Mononuclear cell (primary cell): ENCODE data around the gene ADCYAP1. TPM values are rescaled to one million over a fixed set of nuclear protein-coding genes. Genes with fewer than 3 reads are reported as not detected.
"Not testable (repeated sequence)": the region's sequence is repeated elsewhere in the genome, so short reads cannot be mapped to it uniquely, and the experiment has no call there.

Experiments
- H3K27me3 ChIP-seq: 2 replicates; pipeline ENCODE4 v1.6.0; 2011; ENCODE audit warnings: low read length, control low read depth; ENCODE audit not compliant: insufficient read depth
- H3K4me1 ChIP-seq: 2 replicates; pipeline ENCODE4 v1.5.1; 2011; ENCODE audit warnings: mild to moderate bottlenecking, low read length, control low read depth; ENCODE audit not compliant: insufficient read depth
- H3K4me3 ChIP-seq: 2 replicates; pipeline ENCODE4 v1.5.1; 2011; ENCODE audit warnings: mild to moderate bottlenecking, low read length, moderate library complexity
- H3K9me3 ChIP-seq: 2 replicates; pipeline ENCODE4 v1.5.1; 2011; ENCODE audit warnings: low read depth, mild to moderate bottlenecking, control low read depth, low read length
- total RNA-seq: library from RNA; depleted of rRNA; stranded (reverse); fragments of >200 nt; gene quantifications from one replicate; pipeline ENCODE4 v1.2.3, GENCODE V29; 2012

The ADCYAP1 gene
- not detected for total RNA-seq

DNA sequence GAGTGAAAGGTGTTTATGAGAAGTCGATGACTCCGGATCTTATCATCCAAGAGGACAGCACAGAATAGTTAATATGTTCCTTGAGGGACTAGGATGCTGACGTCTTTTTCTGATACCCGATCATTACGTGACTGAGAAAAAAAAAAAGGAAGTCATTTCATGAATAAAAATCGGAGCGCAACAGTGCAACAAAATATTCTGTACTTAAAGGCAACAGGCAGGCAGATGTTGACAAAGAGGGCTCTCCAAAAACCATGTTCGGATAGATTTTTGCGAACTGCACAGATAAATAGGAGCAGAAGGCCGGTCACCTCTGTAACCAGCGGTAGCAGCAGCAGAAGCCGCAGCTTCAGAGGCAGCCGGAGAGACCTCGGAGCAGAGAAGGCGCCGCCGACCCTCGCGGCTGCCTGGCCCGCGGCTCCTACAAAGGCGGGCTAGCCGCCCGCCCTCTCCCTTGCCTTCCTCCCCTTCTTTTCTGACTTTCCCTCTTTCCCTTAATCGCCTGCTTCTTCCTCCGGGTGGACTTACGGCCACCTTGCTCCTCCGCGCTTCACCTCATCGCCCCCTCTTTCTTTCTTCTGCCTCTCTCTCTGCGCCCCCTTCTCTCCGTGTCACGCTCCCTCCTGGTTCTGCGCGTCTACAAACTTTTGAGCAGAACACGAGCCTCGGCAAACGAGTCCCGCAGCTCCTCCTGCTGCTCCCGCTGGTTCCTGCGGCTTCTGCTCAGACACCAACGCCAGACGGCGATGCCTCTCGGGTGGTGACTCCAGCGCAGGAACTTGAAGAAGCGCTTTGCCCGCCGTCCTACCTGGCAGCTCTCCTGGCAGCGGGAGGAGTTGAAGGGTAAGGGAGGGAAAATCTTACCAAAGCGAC lies at the start of gene ADCYAP1:
Gene ADCYAP1 (plus strand): TSS at position 654 of the 873 bp plus-strand sequence. CDS start 516 bp downstream, outside the sequence.
- Histone ChIP-seq H3K4me1 (peaks cover 17% of the 10 kb centered on the region), H3K27me3 (peaks cover 91% of the 10 kb centered on the region), H3K4me3 (no peak within 1 kb of the TSS), H3K9me3 (no peaks in the 10 kb centered on the region)

DNA sequence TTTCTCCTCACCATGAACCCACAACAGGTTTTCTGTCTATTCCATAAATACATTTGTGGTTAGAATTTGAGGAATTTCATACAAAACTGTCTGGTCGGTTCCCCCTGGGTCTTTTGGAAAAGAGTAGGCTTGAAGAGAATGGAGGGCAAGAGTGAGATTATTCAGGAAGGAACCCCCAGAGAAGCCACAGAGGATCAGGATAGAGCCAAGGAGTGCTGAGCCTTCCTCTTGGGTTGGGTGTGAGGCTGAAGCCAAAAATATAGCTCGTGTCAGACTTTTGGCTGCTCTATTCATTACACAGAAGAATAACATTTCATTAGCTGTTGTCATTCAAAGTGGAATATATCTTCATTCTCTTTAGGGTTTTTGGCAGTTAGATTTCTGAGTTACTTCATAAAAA lies 46.7 kb upstream of the ADCYAP1 start:
- no peaks in the 10 kb centered on the region for H3K4me1 ChIP-seq
- peaks cover 4% of the 10 kb centered on the region for H3K27me3 ChIP-seq
- H3K9me3 ChIP-seq, result no peaks in the 10 kb centered on the region
- H3K4me3 ChIP-seq, result no peak overlapping the region

DNA sequence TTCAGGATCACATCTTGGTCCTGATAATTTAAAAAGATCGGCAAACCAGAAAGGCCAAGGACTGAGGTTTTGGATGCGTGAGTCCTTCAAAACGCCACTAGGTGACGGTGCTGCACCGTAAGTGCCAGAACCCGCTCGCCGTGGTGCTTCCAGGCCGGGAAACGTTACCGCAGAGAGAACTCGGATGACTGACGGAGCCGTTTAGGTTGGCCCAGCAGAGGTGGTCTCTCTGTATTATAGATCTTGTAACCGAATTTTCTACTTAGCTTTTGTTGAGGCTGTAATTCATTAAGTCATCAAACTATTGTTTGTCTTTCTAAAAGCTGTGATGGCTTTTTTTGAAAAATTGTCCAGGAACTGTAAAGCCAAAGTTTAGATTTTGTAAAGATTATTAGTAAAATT lies 39.8 kb upstream of the ADCYAP1 start:
- Histone ChIP-seq H3K4me1 (no peaks in the 10 kb centered on the region), H3K9me3 (no peaks in the 10 kb centered on the region), H3K27me3 (peaks cover 16% of the 10 kb centered on the region), H3K4me3 (no peak overlapping the region)

DNA sequence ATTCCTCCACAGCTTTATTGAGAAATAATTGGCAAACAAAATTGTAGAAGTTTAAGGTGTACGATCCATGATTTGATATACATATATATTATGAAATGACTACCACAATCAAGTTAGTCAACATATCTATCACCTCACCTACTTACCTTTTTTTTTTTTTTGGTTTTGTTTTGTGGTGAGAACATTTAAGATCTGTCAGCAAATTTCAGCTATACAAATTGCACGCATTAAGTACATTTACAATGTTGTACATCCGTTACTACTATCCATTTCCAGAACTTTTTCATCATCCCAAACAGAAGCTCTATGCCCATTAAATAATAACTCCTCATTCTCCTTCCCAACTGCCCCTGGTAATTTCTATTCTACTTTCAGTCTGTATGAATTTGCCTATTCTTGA lies 37.4 kb upstream of the ADCYAP1 start:
- Histone ChIP-seq H3K4me1 (no peaks in the 10 kb centered on the region), H3K27me3 (peaks cover 13% of the 10 kb centered on the region), H3K4me3 (no peak overlapping the region), H3K9me3 (no peaks in the 10 kb centered on the region)

DNA sequence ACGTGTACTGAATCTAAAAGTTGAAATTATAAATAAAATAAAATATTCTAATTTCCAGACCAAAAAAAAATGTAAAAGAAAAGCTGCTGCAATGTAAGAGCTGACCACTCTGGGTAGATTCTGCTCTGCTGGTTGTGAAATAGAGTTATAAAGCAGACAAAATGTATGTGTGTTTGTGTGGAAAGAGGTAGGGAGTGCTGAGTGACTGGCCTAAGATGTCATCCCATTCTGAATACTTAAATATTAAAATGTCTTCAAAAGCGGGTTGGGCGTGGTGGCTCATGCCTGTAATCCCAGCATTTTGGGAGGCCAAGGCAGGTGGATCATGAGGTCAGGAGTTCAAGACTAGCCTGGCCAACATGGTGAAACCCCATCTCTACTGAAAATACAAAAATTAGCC lies 31.2 kb upstream of the ADCYAP1 start:
- H3K27me3 ChIP-seq, H3K4me1 ChIP-seq, H3K4me3 ChIP-seq, H3K9me3 ChIP-seq: not testable (repeated sequence)

DNA sequence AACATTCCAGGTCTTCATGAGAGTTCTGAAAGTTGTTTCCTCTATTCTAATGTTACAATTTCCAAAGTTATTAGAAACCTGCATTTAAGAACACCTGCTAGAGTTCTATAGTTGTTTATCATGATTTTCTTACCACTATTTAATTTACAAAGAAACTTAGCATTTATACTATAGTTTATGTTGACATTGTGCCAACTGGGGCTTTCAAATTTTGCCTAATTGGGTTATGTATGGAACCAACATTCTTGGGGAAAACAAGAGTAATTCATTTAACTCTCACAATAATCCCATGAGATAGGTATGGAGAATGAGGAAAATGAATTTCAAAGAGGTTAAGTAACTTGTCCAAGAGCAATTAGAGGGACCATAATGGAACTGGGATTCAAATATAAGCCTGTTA lies 28.8 kb upstream of the ADCYAP1 start:
- H3K27me3 ChIP-seq, result no peaks in the 10 kb centered on the region
- H3K4me3 ChIP-seq, result no peak overlapping the region
- H3K4me1 ChIP-seq, result no peaks in the 10 kb centered on the region
- no peaks in the 10 kb centered on the region for H3K9me3 ChIP-seq

DNA sequence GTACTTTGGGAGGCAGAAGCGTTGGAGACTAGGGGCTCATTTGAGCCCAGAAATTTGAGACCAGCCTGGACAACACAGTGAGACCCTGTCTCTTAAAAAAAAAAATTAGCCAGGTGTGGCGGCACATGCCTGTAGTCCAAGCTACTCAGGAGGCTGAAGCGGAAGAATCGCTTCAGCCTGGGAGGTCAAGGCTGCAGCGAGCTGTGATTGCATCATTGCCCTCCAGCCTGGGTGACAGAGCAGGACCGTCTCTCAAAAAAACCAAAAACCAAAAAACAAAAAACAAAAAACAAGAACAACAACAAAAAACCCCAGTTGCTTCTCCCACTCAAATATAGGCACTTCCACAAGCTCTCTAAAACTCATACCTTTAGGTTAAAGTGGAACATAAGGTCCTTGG lies 27.4 kb upstream of the ADCYAP1 start:
- Histone ChIP-seq H3K4me3 (no peak overlapping the region), H3K9me3 (no peaks in the 10 kb centered on the region), H3K4me1 (no peaks in the 10 kb centered on the region), H3K27me3 (no peaks in the 10 kb centered on the region)

DNA sequence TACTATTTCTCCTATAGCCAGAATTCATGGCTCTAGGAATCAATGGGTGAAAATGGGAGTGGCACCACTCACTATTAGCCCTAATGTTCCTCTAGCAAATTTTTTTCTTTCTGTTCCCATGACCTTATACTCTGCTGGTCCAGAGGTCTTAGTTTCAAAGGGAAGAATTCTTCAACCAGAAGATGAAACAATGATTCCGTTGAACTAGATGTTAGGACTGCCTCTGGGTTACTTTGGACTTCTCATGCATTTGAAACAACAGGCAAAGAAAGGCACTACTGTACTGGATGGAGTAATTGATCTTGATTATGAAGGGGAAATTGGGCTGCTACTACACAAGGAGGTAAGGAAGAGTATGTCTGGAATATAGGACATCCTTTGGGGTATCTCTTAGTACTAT lies 18.6 kb upstream of the ADCYAP1 start:
- H3K9me3 ChIP-seq, result no peaks in the 10 kb centered on the region
- H3K27me3 ChIP-seq, result no peaks in the 10 kb centered on the region
- H3K4me3 ChIP-seq, result no peak overlapping the region

DNA sequence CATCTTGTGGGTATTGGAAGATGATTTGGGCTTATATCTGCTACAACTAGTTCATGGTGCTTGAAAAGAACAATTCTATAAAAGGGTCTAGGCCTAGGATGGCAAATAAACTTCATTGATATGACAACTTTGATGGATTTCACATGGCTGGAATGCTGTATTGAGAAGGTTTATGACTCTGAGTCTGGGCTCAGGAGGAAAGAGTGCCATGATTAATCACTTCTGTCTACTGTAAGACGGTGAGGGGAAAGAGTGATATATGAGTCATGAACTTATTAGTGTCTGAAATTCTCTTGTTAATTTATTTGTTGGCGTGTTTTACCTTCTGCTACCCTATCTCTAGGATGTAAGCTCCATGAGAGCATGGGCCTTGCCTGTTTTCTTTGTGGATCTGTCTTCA lies 17.0 kb upstream of the ADCYAP1 start:
- no peaks in the 10 kb centered on the region for H3K27me3 ChIP-seq
- H3K4me3 ChIP-seq, result no peak overlapping the region
- no peaks in the 10 kb centered on the region for H3K4me1 ChIP-seq
- no peaks in the 10 kb centered on the region for H3K9me3 ChIP-seq

More for the DNA sequence above, 18.6 kb upstream of the ADCYAP1 start:
- H3K4me1 ChIP-seq, result no peaks in the 10 kb centered on the region

DNA sequence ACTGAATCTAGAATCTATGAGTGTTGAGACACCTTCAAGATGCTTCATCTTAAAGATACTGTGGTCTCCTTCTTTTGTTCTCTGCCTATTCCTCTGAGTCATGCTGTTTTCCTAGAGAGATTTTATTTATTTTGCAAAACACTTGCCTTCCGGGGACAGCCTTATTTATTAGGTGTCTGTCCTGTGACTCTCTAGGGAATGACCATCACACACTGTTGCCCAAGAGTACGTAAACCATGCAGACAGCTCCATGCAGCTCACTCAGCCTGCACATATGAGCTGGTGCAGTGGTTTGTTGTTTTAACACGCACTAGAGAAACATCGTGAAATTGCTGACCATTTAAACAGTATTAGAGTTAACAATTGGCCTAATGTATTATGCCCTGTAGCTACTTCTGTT lies 12.4 kb upstream of the ADCYAP1 start:
- Histone ChIP-seq H3K9me3 (no peaks in the 10 kb centered on the region), H3K4me3 (no peak overlapping the region), H3K27me3 (peaks cover 4% of the 10 kb centered on the region), H3K4me1 (no peaks in the 10 kb centered on the region)

DNA sequence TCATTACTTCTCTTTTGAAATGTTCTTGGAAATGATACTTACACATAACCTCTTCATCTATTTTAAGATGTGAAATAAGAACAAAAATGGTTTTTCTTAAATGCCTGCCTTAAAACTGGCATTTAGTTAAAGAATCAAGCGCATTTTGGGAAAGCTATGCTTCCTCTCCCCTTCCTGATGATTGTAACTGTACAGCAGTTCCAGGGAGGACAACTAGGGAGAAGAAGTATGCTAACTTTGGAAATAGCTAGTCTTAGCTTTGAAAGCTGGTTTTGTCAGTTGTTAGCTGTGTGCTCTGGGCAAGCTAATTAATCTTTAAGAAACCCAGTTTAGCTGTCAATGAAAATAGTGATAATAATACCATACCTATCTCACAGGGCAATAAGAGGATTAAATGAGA lies 8.4 kb upstream of the ADCYAP1 start:
- no peaks in the 10 kb centered on the region for H3K9me3 ChIP-seq
- no peak overlapping the region for H3K4me3 ChIP-seq
- H3K27me3 ChIP-seq, result peaks cover 18% of the 10 kb centered on the region
- H3K4me1 ChIP-seq, result no peaks in the 10 kb centered on the region

DNA sequence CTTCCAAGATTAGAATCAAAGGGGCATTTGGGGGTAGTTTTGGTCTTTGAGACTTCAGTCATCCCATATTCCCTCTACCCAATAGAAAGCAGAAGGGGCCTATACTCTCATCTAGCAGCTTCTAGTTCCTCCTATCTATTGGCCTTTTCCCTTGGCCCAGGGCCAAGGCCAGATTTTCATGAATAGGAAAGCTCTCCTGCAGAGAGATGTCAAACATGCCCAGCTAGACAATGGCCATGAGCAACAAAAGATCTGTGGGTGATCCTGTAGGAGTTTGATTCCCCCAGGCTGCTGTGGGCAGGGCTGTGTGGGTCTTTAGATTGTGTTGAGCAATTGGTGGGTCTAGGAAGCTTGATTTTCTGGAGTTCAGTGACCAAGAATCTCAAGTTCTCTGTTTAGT lies 2.9 kb upstream of the ADCYAP1 start:
- no peak overlapping the region for H3K4me3 ChIP-seq
- H3K27me3 ChIP-seq, result peaks cover 68% of the 10 kb centered on the region
- no peaks in the 10 kb centered on the region for H3K9me3 ChIP-seq
- H3K4me1 ChIP-seq, result no peaks in the 10 kb centered on the region

DNA sequence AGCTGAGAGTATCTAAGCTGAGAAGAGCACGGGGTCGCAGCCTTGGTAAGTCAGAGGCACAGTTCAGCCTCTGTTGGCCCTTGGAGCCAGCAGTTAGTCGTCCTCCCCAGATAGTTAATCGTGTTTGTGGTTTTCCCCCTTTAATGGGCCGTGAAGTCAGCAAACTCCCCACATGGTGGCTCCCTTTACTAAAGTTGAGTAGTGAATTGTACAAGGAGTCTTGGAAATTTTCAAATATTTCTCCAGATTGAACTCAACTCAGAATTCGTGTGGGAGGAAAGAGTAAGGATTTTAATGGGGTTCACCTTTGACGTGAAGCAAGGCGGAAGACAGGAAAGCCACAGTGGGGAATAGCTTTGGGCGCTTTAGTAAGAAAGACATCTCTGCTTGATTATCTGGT lies 2.4 kb upstream of the ADCYAP1 start:
- Histone ChIP-seq H3K9me3 (no peaks in the 10 kb centered on the region), H3K27me3 (peaks cover 72% of the 10 kb centered on the region), H3K4me1 (no peaks in the 10 kb centered on the region), H3K4me3 (no peak overlapping the region)

DNA sequence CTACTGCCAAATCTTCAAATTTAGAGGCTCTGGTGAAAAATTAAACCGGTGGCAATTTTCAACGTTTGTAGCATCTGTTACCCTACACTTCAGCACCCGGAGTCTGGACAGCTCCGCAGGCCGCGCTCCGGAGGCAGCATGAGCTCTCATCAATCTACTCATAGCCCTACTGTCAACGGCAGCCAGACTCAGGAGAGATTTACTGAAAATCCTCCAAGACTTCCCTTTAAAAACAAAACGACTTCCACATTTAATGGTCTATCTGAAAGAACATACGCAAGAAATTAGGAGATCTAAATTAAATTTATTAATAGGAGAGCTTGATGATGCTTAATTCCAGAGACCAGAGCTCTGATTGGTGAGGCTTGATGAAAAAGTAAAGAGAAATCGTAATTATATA lies 970 bp upstream of the ADCYAP1 start:
- peaks cover 10% of the 10 kb centered on the region for H3K4me1 ChIP-seq
- peaks cover 85% of the 10 kb centered on the region for H3K27me3 ChIP-seq

DNA sequence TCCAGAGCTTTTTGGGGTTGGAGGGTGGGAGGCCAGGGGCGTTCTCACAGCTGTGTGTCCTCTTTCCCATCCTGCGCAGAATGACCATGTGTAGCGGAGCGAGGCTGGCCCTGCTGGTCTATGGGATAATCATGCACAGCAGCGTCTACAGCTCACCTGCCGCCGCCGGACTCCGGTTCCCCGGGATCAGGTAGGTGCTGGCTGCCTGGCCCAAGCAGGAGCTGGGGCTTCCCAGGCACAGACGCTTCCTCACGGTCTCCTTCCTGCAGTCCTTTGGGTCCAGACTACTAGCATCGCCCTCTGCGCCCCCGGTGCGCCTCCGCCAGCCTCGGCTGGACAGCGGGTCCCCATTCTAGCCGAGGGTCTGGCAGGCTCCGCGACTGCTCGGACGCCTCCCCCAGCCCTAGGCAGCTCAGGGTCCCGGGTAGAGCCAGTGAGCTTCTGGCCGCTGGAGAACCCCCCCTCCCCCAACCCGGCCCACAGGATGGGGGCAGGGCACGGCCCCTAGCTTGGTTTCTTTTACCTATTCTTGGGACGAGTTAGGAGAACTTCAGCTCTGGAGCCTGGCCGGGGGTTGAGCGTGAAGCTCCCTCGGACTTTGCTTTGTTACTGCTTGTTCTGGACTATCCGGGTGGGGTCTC lies 756 bp downstream of the ADCYAP1 start:
- Histone ChIP-seq H3K27me3 (peaks cover 96% of the 10 kb centered on the region), H3K4me1 (peaks cover 17% of the 10 kb centered on the region), H3K9me3 (no peaks in the 10 kb centered on the region)

More for the DNA sequence above, 970 bp upstream of the ADCYAP1 start:
- no peaks in the 10 kb centered on the region for H3K9me3 ChIP-seq
- no peak overlapping the region for H3K4me3 ChIP-seq

More for the DNA sequence above, 756 bp downstream of the ADCYAP1 start:
- no peak overlapping the region for H3K4me3 ChIP-seq
